ENCODE measurements around the gene CUEDC1.

DNA sequence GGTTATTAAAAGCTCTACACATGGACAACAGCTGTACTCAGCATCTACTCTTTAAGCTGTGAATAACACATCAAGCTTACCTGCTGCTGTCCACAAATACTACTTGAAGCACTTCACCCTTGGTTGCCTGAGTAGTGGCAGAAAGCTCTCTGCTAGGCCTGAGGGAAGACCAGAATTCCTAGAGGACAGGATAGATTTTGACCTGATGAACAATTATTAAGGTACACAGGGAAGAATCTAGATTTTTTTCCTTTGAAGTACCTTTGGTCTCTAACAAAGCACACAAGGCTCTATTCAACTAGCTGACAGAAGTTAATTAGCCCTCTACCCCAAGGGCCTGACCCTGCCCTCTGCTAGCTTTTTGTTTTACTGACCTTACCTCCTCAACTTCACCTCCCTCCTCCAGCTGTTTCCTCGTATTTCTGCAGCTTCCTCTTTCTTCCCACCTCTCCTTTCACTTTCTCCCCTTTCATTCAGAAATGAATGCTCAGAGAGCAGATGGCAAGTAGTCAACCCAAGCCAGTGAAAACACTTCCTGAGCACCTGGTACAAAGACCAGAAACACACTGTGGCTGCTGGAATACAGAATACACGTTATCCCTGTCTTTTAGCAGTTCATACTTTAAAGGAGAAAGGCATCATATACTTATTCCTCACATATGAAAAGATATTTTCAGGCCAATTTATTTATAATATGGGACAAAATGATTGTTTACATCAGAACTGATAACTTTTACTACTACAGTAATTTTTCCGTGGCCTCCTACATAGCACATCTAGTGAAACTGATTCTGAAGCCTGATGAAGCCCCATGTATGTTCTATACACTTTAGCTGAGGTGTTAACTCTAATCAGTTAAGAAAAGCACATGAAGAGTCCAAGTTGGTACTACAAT, 38.5 kb upstream of the CUEDC1 start:
- TF ChIP-seq PAX5 (IDR thresholded peaks at IDR 0.05; ENCODE audit: insufficient read depth, low read length, severe bottlenecking), result no peak
- TF ChIP-seq POLR2A (IDR thresholded peaks at IDR 0.05; ENCODE audit: low read depth, low read length), result peak; percentile 70
- TF ChIP-seq TAF1 (IDR thresholded peaks at IDR 0.05; ENCODE audit: low read depth, low read length), result no peak
- peak; percentile 81 for TF ChIP-seq POLR2AphosphoS5 (IDR thresholded peaks at IDR 0.05; ENCODE audit: low read depth, low read length)
- peak; percentile 74 for TF ChIP-seq SPI1 (IDR thresholded peaks at IDR 0.05; ENCODE audit: low read depth, low read length)
- 0 out of 2 replicates have a peak, but pooled peaks have one; percentile 31 for TF ChIP-seq POU2F2 (IDR thresholded peaks at IDR 0.05; ENCODE audit: low read depth, low read length)
